ENCODE data around the gene E4F1. TPM values are rescaled to one million over a fixed set of nuclear protein-coding genes. Genes with fewer than 3 reads are reported as not detected.

Gene E4F1
- total RNA-seq, 1 experiment from 2014 or later = 49.0 TPM

GRCh38 chr16:2229091-2229490, 5.7 kb downstream of the E4F1 start:
- BruUV-seq (replicated peaks) = no TSS peak
- intact Hi-C loops (cut with micrococcal nuclease) = no loop called here
- peaks cover 49% of the 10 kb centered on the region for H3K79me2 ChIP-seq (ENCODE audit: low read length)
- H3K9ac ChIP-seq (ENCODE audit: low read length) = no peak overlapping the region
- H3F3A ChIP-seq (ENCODE audit: low read length, unreplicated experiment) = no peaks in the 10 kb centered on the region
- H3K4me2 ChIP-seq (ENCODE audit: low read length) = no peak overlapping the region
- H3K36me3 ChIP-seq (ENCODE audit: low read depth, low read length) = no peaks in the 10 kb centered on the region; the same call in 1 of the 2 replicates
- DNase-seq (no peak), ATAC-seq (no peak)
- H3K4me1 ChIP-seq (ENCODE audit: insufficient read depth, low read length) = peaks cover 12% of the 10 kb centered on the region
- H4K20me1 ChIP-seq (ENCODE audit: low read length) = peaks cover 9% of the 10 kb centered on the region; the same call in 1 of the 2 replicates
- H3K4me3 ChIP-seq (ENCODE audit: low read length) = no peak overlapping the region
- no peak for TF ChIP-seq EZH2phosphoT487 (IDR thresholded peaks at IDR 0.05; ENCODE audit: borderline replicate concordance, low read length)
- no peak for TF ChIP-seq EZH2 (IDR thresholded peaks at IDR 0.05; ENCODE audit: low read length, unreplicated experiment)
- no peak for TF ChIP-seq CTCF (conservative IDR thresholded peaks at IDR 0.05; ENCODE audit: low read depth, low read length)
- ChIA-PET POLR2A (ENCODE audit: unreplicated experiment) (no interaction called here), CTCF (no interaction called here)
- H2AFZ ChIP-seq (ENCODE audit: low read length) = no peak overlapping the region
- no peaks in the 10 kb centered on the region for H3K27me3 ChIP-seq (ENCODE audit: low read length)
- no peak overlapping the region for H3K27ac ChIP-seq (ENCODE audit: low read length)
- no peaks in the 10 kb centered on the region for H3K9me3 ChIP-seq (ENCODE audit: low read length)
- no peaks in the 10 kb centered on the region for H3K9me2 ChIP-seq (replicated peaks; ENCODE audit: low read length)

DNA sequence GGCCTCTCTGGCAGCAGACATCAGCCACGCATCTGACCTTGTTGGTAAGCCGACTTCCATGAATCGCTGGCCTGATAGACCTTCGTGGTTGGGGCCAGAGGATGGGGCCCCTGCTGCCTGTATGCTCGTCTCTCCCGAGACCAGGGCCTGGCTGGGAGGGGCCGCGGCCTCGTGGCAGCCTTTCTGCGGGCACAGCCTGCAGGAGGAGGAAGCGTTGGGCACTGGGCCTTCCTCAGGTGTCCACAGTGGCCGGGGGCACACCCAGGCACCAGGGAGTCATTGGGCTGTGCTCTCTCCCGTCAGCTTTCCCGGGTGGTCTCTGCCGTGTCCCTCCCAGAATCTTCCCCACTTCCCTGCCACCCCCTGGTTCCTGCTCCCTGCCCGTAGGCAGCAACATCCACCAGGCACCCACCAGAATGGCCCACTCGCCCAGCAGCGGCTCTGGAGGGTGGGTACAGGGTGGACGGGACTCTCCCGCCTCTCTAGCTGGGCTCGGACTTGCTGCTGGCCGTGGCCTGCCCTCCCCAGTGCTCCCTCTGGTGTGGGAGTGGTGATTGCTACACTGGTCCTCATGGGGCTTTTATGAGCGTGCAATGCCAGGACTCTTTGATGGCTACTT, 6.3 kb downstream of the E4F1 start:
- H3K36me3 ChIP-seq (ENCODE audit: low read depth, low read length) = no peaks in the 10 kb centered on the region; the same call in 1 of the 2 replicates
- H2AFZ ChIP-seq (ENCODE audit: low read length) = no peak overlapping the region
- H3K27me3 ChIP-seq (ENCODE audit: low read length) = no peaks in the 10 kb centered on the region
- no TSS peak for BruUV-seq (replicated peaks)
- TF ChIP-seq EZH2phosphoT487 (IDR thresholded peaks at IDR 0.05; ENCODE audit: borderline replicate concordance, low read length) (no peak), EZH2 (IDR thresholded peaks at IDR 0.05; ENCODE audit: low read length, unreplicated experiment) (no peak), CTCF (conservative IDR thresholded peaks at IDR 0.05; ENCODE audit: low read depth, low read length) (no peak)
- no peak overlapping the region for H3K9ac ChIP-seq (ENCODE audit: low read length)
- peaks cover 9% of the 10 kb centered on the region; the same call in 1 of the 2 replicates for H4K20me1 ChIP-seq (ENCODE audit: low read length)
- no peaks in the 10 kb centered on the region for H3F3A ChIP-seq (ENCODE audit: low read length, unreplicated experiment)
- peaks cover 12% of the 10 kb centered on the region for H3K4me1 ChIP-seq (ENCODE audit: insufficient read depth, low read length)
- H3K27ac ChIP-seq (ENCODE audit: low read length) = no peak overlapping the region
- intact Hi-C loops (cut with micrococcal nuclease) = no loop called here
- no peak overlapping the region for H3K4me3 ChIP-seq (ENCODE audit: low read length)
- DNase-seq (no peak), ATAC-seq (no peak)
- peaks cover 43% of the 10 kb centered on the region for H3K79me2 ChIP-seq (ENCODE audit: low read length)
- no peak overlapping the region for H3K4me2 ChIP-seq (ENCODE audit: low read length)
- CTCF ChIA-PET = no interaction called here
- no peaks in the 10 kb centered on the region for H3K9me2 ChIP-seq (replicated peaks; ENCODE audit: low read length)
- POLR2A ChIA-PET (ENCODE audit: unreplicated experiment) = no interaction called here
- H3K9me3 ChIP-seq (ENCODE audit: low read length) = no peaks in the 10 kb centered on the region

- POLR2A ChIA-PET (ENCODE audit: unreplicated experiment) = no interaction called here
- Histone ChIP-seq H3K9me2 (replicated peaks; ENCODE audit: low read length) (no peaks in the 10 kb centered on the region), H3K4me3 (ENCODE audit: low read length) (no peak overlapping the region), H3K4me1 (ENCODE audit: insufficient read depth, low read length) (peaks cover 12% of the 10 kb centered on the region), H3K79me2 (ENCODE audit: low read length) (peaks cover 36% of the 10 kb centered on the region), H3K36me3 (ENCODE audit: low read depth, low read length) (no peaks in the 10 kb centered on the region; the same call in 1 of the 2 replicates), H3K9ac (ENCODE audit: low read length) (no peak overlapping the region), H4K20me1 (ENCODE audit: low read length) (peaks cover 9% of the 10 kb centered on the region; the same call in 1 of the 2 replicates), H3K27ac (ENCODE audit: low read length) (no peak overlapping the region), H3K9me3 (ENCODE audit: low read length) (no peaks in the 10 kb centered on the region), H3K27me3 (ENCODE audit: low read length) (no peaks in the 10 kb centered on the region), H3F3A (ENCODE audit: low read length, unreplicated experiment) (no peaks in the 10 kb centered on the region), H3K4me2 (ENCODE audit: low read length) (no peak overlapping the region), H2AFZ (ENCODE audit: low read length) (no peak overlapping the region)
- intact Hi-C loops (cut with micrococcal nuclease) = no loop called here
- CTCF ChIA-PET = no interaction called here
- ATAC-seq (no peak), DNase-seq (no peak)
- no peak for TF ChIP-seq EZH2 (IDR thresholded peaks at IDR 0.05; ENCODE audit: low read length, unreplicated experiment)
- no peak for TF ChIP-seq EZH2phosphoT487 (IDR thresholded peaks at IDR 0.05; ENCODE audit: borderline replicate concordance, low read length)
- no peak for TF ChIP-seq CTCF (conservative IDR thresholded peaks at IDR 0.05; ENCODE audit: low read depth, low read length)
- BruUV-seq (replicated peaks) = no TSS peak
Measured at GRCh38 chr16:2230376-2230775, 7.0 kb downstream of the E4F1 start.
